Measurements from ENCODE around the gene FAM120AOS.

The FAM120AOS gene

DNA sequence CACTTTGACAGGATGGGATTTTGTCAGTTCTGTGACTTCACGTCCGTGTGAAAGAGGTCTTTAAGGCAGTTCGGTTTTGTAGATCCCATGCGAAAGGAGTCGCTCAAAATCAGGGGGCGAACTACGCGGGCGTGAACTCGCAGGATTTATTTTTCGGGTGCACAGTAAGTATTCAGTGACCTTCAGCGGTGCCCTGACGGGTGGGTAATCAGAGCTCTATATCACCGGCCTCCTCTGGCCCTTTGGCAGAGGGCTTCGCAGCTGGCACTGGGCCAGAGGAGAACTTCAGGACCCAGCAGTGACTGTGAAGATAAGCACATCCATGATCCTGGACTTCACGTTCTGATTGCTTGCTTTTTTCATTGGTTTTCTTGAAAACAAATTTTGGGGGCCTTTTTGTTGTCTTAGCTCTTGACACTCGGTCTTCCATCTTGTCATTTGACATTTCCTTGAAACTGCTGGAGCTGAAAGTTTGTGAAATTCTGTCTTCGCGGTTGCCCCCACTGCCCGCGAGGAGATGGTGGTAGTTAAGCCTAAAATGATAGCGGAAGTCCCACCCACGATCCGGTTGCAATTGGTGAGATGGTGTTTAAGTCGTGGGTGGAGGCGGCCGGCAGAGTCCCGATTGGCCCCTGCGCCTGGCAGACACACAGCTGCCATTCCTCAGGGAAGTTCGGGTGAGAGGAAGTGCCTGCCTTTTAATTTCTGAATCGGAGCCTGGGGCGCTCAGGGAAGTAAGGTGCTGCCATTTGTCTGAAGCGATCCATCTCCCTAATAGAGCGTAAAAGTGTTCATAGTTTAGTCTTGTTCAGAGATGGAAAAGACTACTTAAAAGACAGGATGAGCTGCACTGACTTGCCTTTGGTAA lies at the start of gene FAM120AOS:
Gene FAM120AOS, minus strand, starts transcription at position 535 of the 868 bp plus-strand sequence. CDS start 872 bp downstream, outside the sequence.
- H3K9me3 Mint-ChIP-seq = no peaks in the 10 kb centered on the region
- H3K36me3 Mint-ChIP-seq = peaks cover 15% of the 10 kb centered on the region
- peak within 1 kb of the TSS; percentile 92 for H3K4me3 Mint-ChIP-seq
- peak; percentile 84 for ATAC-seq
- peaks cover 38% of the 10 kb centered on the region for H3K4me1 Mint-ChIP-seq
- peak within 1 kb of the TSS; percentile 86 for H3K27ac Mint-ChIP-seq
- H3K27me3 Mint-ChIP-seq = no peaks in the 10 kb centered on the region

DNA sequence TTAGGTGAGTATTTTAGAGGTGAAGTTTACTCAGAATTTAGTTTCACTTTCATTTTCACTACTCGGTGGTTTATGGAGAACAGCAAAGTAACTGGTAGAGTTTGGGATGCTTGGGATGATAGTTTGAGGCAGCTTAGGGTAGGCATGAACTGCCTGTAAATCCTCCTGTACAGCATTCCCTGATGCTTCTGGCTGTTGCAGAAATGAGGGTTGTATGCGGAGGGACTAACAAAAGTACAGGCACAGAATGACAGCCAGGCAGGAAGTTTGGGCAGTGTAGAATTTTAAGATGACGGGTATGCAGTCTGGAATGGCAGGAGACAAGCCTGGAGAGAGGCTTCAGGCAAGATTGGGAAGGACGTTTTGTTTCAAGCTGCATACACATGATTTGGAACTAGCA lies 48.0 kb upstream of the FAM120AOS start:
- H3K4me1 Mint-ChIP-seq = peaks cover 56% of the 10 kb centered on the region
- no peaks in the 10 kb centered on the region for H3K9me3 Mint-ChIP-seq
- no peak for ATAC-seq

DNA sequence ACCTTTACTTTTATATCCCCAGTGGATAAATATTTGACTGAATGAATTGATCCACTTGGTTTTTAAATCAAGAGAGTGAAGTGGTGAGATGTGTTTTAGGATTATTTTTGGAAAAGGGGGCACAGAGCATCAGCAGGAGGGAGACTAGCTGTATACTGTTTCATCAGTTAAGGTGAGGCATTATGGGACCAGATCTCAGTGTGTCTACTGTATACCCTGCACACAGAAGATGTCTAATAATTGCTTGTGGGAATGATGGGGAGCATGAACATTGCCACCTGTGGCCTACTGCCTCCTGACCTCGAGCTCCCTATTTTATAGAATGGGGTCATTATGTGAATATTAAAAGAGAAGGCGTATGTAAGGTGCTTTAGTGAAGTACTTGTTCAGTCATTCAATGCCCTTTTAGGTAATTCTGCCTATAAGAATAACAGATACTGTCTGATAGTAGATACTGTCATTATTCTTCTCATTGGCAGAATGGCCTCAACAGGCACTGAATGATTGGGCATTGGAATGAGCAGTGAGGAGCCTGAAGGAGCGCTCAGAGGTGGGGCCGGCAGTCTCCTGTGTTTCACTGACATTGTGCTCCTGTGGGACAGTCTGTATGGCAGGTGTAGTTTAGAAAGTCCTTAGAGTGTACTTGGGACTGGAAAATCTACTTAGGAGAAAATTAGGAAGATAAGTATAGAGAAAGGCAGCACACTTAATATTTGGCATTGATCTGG lies 47.4 kb upstream of the FAM120AOS start:
- peaks cover 72% of the 10 kb centered on the region for H3K36me3 Mint-ChIP-seq
- ATAC-seq = no peak
- peaks cover 55% of the 10 kb centered on the region for H3K4me1 Mint-ChIP-seq

More for the DNA sequence above, 48.0 kb upstream of the FAM120AOS start:
- no peak overlapping the region for H3K4me3 Mint-ChIP-seq
- H3K36me3 Mint-ChIP-seq = peaks cover 69% of the 10 kb centered on the region
- H3K27ac Mint-ChIP-seq = peak overlapping the region; percentile 71
- no peaks in the 10 kb centered on the region for H3K27me3 Mint-ChIP-seq

DNA sequence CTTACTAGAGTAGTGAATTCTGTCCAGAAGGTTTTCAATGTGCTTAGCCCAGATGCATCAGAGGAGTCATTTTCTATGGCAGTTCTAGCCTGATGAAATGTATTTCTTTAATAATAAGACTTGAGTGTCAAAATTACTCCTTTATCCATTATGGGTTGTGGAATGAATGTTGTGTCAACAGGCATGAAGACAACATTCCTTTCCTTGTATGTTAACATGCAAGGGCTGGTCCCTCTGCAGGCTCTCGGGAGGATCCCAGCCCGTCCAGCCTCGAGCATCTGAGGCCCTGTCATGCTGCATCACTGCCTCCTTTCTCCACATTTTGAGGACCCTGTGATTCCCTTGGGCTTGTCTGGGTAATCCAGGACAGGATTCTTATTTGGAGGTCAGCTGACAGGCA lies 42.9 kb upstream of the FAM120AOS start:
- no peaks in the 10 kb centered on the region for H3K9me3 Mint-ChIP-seq
- no peak for ATAC-seq
- H3K4me3 Mint-ChIP-seq = no peak overlapping the region
- peaks cover 30% of the 10 kb centered on the region for H3K4me1 Mint-ChIP-seq
- peaks cover 76% of the 10 kb centered on the region for H3K36me3 Mint-ChIP-seq
- H3K27ac Mint-ChIP-seq = no peak overlapping the region
- no peaks in the 10 kb centered on the region for H3K27me3 Mint-ChIP-seq

More for the DNA sequence above, 47.4 kb upstream of the FAM120AOS start:
- Mint-ChIP-seq H3K4me3 (no peak overlapping the region), H3K27ac (peak overlapping the region; percentile 71), H3K27me3 (no peaks in the 10 kb centered on the region), H3K9me3 (no peaks in the 10 kb centered on the region)

DNA sequence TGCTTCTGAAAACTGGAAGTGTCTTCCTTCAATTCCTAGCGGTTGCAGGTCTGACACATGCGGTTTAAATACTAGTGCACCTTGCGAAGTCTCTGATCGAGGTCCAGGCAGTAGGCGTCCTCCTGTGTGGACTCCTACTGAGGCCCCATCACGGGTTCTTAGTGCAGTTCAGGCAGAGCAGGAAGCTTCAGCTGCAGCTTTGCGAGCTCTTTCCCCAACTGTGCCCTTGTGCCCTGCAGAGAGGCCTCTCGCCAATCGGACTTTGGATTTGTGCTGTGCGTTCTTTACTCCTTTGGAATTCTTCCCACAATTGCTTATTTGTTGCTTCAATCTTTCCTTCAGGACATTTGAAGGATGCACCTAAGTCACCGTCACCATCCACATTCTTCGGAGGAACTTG lies 40.6 kb upstream of the FAM120AOS start:
- Mint-ChIP-seq H3K4me1 (peaks cover 16% of the 10 kb centered on the region), H3K4me3 (no peak overlapping the region), H3K27me3 (no peaks in the 10 kb centered on the region), H3K27ac (no peak overlapping the region), H3K9me3 (no peaks in the 10 kb centered on the region), H3K36me3 (peaks cover 62% of the 10 kb centered on the region)
- no peak for ATAC-seq

DNA sequence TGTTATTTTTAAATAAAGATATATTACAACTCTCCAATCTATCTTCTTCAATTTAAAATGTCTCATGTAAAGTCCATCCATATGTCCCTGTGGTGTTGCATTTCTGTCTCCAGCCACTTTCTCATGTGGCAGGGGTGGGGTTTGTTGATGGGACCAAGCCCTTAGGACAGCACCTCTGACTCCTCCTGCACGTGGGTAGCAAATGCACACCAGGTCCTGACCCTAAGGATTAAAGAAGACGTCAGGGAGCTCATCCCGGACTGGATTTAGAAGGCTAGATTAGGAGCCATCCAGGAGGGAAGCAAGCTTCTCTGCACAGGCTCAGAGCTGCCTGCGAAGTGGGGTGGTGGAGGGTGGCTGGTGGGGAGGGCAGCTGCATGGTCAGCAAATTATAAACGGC lies 38.9 kb upstream of the FAM120AOS start:
- peaks cover 24% of the 10 kb centered on the region for H3K4me1 Mint-ChIP-seq
- H3K27ac Mint-ChIP-seq = no peak overlapping the region

DNA sequence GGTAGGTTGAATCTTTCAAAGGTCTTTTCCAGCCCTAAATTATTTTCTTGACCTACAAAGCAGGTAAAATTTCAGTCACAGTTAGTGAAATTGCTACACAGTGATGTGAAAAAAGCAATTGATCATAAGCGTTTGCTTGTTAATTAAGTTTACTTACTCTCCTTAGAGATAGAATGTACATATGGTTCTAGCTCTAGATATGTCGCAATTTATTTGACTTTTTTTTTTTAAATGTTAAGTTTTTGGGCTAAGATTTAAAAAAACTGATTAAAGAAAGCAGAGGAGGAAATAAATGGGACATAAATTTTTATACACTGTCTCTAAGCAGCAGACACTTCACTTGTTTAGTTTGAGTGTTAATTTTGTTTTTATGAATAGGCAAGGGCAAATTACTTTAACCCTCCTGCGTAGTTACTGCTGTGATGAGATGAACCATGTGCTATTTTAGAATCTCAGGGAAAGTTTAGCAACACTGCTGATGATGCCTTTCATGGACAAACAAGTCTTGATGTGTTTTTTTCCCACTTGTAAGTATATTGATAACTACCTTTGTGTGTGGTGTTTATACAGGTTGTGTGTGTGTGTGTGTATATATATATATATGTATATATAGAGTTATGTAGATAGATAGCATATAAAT lies 38.3 kb upstream of the FAM120AOS start:
- Mint-ChIP-seq H3K4me3 (no peak overlapping the region), H3K4me1 (peaks cover 29% of the 10 kb centered on the region)

More for the DNA sequence above, 38.9 kb upstream of the FAM120AOS start:
- no peaks in the 10 kb centered on the region for H3K27me3 Mint-ChIP-seq
- H3K36me3 Mint-ChIP-seq = peaks cover 64% of the 10 kb centered on the region
- no peak for ATAC-seq
- no peaks in the 10 kb centered on the region for H3K9me3 Mint-ChIP-seq
- H3K4me3 Mint-ChIP-seq = no peak overlapping the region

DNA sequence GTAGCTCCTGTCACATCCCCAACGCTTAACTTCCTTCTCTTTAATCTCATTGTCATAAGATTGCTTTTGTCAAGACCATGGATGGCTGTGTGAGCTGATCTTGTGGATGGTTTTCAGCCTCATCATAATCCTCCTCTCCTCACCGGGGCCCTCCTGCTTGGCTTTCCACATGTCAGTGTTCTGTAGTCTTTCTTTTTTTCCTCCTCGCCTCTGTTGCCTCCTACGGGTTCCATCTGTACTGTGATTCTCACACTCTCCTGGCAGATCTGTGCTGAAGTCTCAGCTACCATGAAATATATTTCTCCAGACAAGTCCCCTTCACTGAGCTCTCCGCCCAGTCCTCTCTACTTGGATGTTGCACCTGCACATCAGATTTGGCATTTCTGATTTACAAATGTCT lies 34.9 kb upstream of the FAM120AOS start:
- H3K9me3 Mint-ChIP-seq = no peaks in the 10 kb centered on the region
- ATAC-seq = no peak
- H3K4me1 Mint-ChIP-seq = peaks cover 37% of the 10 kb centered on the region
- no peak overlapping the region for H3K27ac Mint-ChIP-seq
- H3K4me3 Mint-ChIP-seq = no peak overlapping the region
- H3K27me3 Mint-ChIP-seq = no peaks in the 10 kb centered on the region
- H3K36me3 Mint-ChIP-seq = peaks cover 67% of the 10 kb centered on the region

More for the DNA sequence above, 38.3 kb upstream of the FAM120AOS start:
- Mint-ChIP-seq H3K36me3 (peaks cover 64% of the 10 kb centered on the region), H3K9me3 (no peaks in the 10 kb centered on the region), H3K27me3 (no peaks in the 10 kb centered on the region), H3K27ac (no peak overlapping the region)
- no peak for ATAC-seq

DNA sequence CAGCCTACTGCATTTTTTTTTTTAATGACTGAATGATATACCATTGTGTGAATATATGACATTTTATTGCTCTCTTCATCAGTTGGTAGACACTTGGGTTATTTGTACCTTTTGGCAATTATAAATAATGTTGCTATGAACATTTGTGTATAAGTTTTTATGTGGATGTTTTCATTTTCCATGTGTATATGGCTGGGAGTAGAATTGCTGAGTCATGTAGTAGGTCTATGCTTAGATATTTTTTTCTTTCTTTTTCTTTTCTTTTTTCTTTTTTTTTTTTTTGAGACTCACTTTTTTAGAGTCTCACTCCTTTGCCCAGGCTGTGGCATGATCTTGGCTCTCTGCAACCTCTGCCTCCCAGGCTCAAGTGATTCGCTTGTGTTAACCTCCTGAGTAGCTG lies 32.9 kb upstream of the FAM120AOS start:
- ATAC-seq = no peak
- Mint-ChIP-seq H3K9me3 (no peaks in the 10 kb centered on the region), H3K27me3 (no peaks in the 10 kb centered on the region), H3K27ac (peak overlapping the region; percentile 52), H3K36me3 (peaks cover 65% of the 10 kb centered on the region), H3K4me3 (no peak overlapping the region), H3K4me1 (peaks cover 42% of the 10 kb centered on the region)

DNA sequence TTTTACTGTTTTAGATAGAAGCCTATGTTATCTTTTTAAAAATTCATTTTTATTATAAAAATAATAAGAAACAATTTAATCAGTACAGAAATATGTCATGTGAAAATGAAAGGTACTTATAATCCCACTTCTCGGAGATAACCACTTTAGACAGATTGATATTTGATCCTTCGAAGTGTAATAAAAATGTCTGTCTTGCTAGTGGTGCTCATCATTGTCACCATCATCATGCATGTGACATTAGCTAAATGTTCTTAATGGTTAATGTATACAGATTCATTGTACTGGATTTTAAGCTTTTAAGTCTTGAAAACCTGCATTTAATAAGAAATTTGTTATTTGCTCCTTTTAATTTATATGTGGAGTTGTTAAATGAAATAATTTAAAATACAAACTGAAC lies 30.1 kb upstream of the FAM120AOS start:
- no peak overlapping the region for H3K27ac Mint-ChIP-seq
- H3K9me3 Mint-ChIP-seq = no peaks in the 10 kb centered on the region
- no peak for ATAC-seq
- no peaks in the 10 kb centered on the region for H3K27me3 Mint-ChIP-seq
- H3K4me3 Mint-ChIP-seq = no peak overlapping the region
- H3K4me1 Mint-ChIP-seq = peaks cover 46% of the 10 kb centered on the region
- peaks cover 72% of the 10 kb centered on the region for H3K36me3 Mint-ChIP-seq

DNA sequence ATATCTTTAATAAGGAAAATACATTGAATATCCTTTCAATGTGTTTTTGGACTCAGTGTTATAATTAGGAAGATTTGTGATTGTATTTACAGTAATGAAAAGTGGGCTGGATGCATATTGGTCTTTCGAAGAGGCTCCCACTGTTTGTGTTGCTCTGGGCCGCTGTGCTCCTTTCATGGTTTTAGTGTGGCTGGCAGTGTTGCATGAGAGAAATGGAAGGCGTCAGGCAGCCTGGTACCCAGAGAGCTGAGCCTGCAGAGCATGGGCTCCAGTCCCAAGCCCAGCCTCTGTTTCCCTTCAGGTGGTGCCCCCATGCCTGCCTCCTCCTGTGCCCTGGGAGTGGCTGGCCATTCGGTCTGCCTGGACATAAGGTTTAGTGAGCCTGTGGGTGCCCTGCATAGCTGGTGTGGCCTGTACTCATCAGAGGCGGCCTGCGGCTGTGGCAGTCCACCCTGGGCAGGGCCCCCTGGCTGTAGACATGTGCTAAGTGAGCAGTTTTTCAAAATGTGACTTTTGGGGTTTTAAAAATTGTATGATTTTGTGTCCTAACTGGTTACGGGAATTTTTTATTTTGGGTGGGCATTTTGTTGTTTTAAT lies 27.4 kb upstream of the FAM120AOS start:
- Mint-ChIP-seq H3K36me3 (peaks cover 58% of the 10 kb centered on the region), H3K9me3 (no peaks in the 10 kb centered on the region), H3K4me3 (no peak overlapping the region), H3K27ac (peak overlapping the region; percentile 48), H3K4me1 (peaks cover 30% of the 10 kb centered on the region), H3K27me3 (no peaks in the 10 kb centered on the region)
- no peak for ATAC-seq

DNA sequence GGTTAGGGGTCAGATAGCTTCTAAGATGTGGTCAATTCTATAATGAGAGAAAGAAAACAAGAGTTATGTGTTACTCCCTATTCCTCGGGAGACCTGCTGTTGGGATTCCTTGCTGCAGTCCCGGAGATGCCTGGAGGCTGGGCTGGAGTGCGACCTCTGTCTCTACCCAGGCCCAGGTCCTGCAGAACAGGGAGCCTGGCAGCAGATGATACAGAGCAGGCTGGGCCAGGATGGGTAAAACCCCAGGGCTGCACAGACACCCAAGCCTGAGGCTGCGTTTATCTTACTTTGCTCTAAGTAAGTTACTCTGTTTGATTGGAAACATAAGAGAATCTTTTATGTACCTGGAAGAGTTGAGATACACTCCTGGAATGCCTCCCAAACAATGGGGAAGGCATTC lies 26.9 kb upstream of the FAM120AOS start:
- peaks cover 52% of the 10 kb centered on the region for H3K36me3 Mint-ChIP-seq
- no peak overlapping the region for H3K4me3 Mint-ChIP-seq
- H3K9me3 Mint-ChIP-seq = no peaks in the 10 kb centered on the region
- H3K27ac Mint-ChIP-seq = peak overlapping the region; percentile 48
- no peak for ATAC-seq
- no peaks in the 10 kb centered on the region for H3K27me3 Mint-ChIP-seq
- H3K4me1 Mint-ChIP-seq = peaks cover 25% of the 10 kb centered on the region

DNA sequence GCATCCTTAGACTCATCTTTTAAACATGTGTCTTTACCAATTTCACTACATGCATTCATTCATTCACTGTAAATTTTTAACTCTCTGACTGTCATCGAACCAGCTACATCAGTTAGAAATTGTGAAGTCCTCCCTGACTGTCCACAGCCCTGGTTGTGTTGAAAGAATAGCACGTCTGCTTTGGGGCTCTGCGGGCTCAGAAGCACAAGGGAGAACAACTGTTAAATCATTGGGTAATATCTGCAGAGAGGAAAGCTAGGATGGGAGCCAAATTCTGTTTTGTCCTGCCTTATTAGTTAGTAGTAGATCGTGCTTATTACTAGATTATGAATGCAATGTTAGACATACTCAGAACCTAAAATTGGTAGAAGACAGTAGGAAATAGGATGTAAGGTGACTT lies 26.3 kb upstream of the FAM120AOS start:
- no peaks in the 10 kb centered on the region for H3K9me3 Mint-ChIP-seq
- H3K27ac Mint-ChIP-seq = peak overlapping the region; percentile 48
- ATAC-seq = no peak
- no peak overlapping the region for H3K4me3 Mint-ChIP-seq
- peaks cover 49% of the 10 kb centered on the region for H3K36me3 Mint-ChIP-seq
- H3K4me1 Mint-ChIP-seq = peaks cover 25% of the 10 kb centered on the region
- H3K27me3 Mint-ChIP-seq = no peaks in the 10 kb centered on the region

DNA sequence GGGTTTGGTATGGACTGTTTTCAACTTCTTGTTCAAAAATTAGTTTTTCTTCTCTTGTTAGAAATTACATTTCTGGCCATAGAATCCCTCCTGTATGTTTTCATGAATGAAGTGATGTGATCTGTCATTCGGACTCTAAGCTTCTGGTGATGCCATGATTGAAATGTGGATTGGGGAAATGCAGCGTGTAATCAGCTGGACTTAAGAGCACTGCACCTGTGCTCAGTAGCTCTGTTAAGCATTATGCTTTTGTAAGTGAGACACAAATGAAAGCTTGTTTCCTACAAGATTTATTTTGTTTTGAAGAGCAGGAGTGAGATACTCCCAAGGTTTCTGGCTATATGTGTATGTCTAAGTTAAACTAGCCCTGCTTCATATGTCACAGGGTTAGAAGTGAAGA lies 24.0 kb upstream of the FAM120AOS start:
- H3K9me3 Mint-ChIP-seq = no peaks in the 10 kb centered on the region
- H3K4me3 Mint-ChIP-seq = no peak overlapping the region
- H3K36me3 Mint-ChIP-seq = peaks cover 52% of the 10 kb centered on the region
- peaks cover 25% of the 10 kb centered on the region for H3K4me1 Mint-ChIP-seq
- ATAC-seq = no peak
- H3K27ac Mint-ChIP-seq = no peak overlapping the region
- H3K27me3 Mint-ChIP-seq = no peaks in the 10 kb centered on the region

DNA sequence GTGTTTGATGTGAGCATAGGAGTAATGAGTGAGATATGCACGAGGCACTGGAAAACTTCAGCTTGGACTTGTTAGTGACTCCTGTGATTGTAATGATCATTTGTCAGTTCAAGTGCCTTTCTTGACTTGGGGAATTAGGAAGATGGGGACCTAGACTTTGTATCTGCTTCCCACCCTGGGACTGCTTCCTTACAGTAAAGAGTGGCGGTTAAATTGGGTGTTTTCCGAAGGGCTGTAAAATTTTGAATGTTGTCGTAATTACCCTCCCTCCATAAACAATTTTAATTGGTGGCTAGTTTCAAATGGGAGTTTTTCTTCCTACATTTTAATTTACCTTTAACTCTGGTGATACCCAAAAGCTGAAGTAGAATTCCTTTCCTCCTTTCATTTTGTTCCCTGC lies 23.5 kb upstream of the FAM120AOS start:
- no peak overlapping the region for H3K4me3 Mint-ChIP-seq
- no peak for ATAC-seq
- H3K27me3 Mint-ChIP-seq = no peaks in the 10 kb centered on the region
- peaks cover 50% of the 10 kb centered on the region for H3K36me3 Mint-ChIP-seq
- no peaks in the 10 kb centered on the region for H3K9me3 Mint-ChIP-seq
- H3K4me1 Mint-ChIP-seq = peaks cover 24% of the 10 kb centered on the region
- H3K27ac Mint-ChIP-seq = no peak overlapping the region
